Kidney capillary endothelial cell (primary cell): ENCODE data around the gene AKIP1.
"Not testable (repeated sequence)": the region's sequence is repeated elsewhere in the genome, so short reads cannot be mapped to it uniquely, and the experiment has no call there.

Source experiments
- DNase-seq: peaks from one replicate; pipeline ENCODE4 v3.0.0-alpha.2; 2018; ENCODE audit warnings: low spot score

AKIP1 gene

GRCh38 chr11:8917157-8917825, 6.3 kb downstream of the AKIP1 start:
- no peak for DNase-seq

- DNase-seq, result no peak
Measured at GRCh38 chr11:8922691-8923090, 11.7 kb downstream of the AKIP1 start.

GRCh38 chr11:8925711-8926110, 14.7 kb downstream of the AKIP1 start:
- no peak for DNase-seq

GRCh38 chr11:8926236-8926635, 15.2 kb downstream of the AKIP1 start:
- DNase-seq, result no peak

GRCh38 chr11:8927233-8927632, 16.2 kb downstream of the AKIP1 start:
- DNase-seq, result no peak

- DNase-seq, result no peak
Measured at GRCh38 chr11:8928205-8928604, 17.2 kb downstream of the AKIP1 start.

GRCh38 chr11:8928981-8929615, 18.1 kb downstream of the AKIP1 start:
- no peak for DNase-seq

GRCh38 chr11:8930456-8931175, 19.6 kb downstream of the AKIP1 start:
- DNase-seq, result no peak

- DNase-seq, result no peak
Measured at GRCh38 chr11:8932564-8933180, 21.7 kb downstream of the AKIP1 start, which contains the start of gene C11orf16. C11orf16 (minus strand) TSS chr11:8932947; CDS start chr11:8932308, 639 bp downstream.

- no peak for DNase-seq
Measured at GRCh38 chr11:8933931-8934330, 22.9 kb downstream of the AKIP1 start.

GRCh38 chr11:8934742-8935488, 23.9 kb downstream of the AKIP1 start:
- peak; percentile 59 for DNase-seq

- not testable (repeated sequence) for DNase-seq
Measured at GRCh38 chr11:8935789-8936188, 24.8 kb downstream of the AKIP1 start.

GRCh38 chr11:8937159-8937558, 26.2 kb downstream of the AKIP1 start:
- DNase-seq, result no peak

GRCh38 chr11:8937659-8938058, 26.7 kb downstream of the AKIP1 start:
- no peak for DNase-seq

- DNase-seq, result no peak
Measured at GRCh38 chr11:8941341-8942103, 30.5 kb downstream of the AKIP1 start.

GRCh38 chr11:8942518-8943066, 31.6 kb downstream of the AKIP1 start, which contains the start of gene ASCL3:
ASCL3 (minus strand) TSS chr11:8943016; CDS start chr11:8938161, 4,855 bp downstream.
- no peak for DNase-seq

- DNase-seq, result no peak
Measured at GRCh38 chr11:8947230-8947943, 36.4 kb downstream of the AKIP1 start.

GRCh38 chr11:8948886-8949285, 37.9 kb downstream of the AKIP1 start:
- no peak for DNase-seq

- no peak for DNase-seq
Measured at GRCh38 chr11:8956860-8957259, 45.9 kb downstream of the AKIP1 start.

GRCh38 chr11:8959546-8960166, 48.7 kb downstream of the AKIP1 start:
- DNase-seq, result peak; percentile 66
